ENCODE measurements around the gene C17orf67.

C17orf67 gene

DNA sequence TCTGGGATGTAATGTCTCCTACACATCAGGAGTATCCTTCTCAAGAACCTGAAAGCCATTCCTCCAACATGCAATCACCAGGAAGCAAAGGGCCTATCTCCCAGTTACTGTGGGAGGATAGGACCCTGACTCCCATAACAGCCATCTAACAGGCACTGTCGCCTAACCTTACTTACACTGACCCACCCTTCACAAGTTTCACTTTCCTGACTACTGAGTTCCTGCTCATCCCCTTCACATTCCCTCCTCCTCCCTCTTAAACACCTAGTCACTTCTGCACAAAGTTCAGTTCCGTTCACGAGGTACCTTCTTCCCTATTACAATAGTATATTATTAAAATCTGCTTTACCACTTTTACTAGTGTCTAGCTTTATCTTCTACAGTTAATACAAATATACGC lies 1.3 kb downstream of the C17orf67 start:
- DNase-seq: no peak

DNA sequence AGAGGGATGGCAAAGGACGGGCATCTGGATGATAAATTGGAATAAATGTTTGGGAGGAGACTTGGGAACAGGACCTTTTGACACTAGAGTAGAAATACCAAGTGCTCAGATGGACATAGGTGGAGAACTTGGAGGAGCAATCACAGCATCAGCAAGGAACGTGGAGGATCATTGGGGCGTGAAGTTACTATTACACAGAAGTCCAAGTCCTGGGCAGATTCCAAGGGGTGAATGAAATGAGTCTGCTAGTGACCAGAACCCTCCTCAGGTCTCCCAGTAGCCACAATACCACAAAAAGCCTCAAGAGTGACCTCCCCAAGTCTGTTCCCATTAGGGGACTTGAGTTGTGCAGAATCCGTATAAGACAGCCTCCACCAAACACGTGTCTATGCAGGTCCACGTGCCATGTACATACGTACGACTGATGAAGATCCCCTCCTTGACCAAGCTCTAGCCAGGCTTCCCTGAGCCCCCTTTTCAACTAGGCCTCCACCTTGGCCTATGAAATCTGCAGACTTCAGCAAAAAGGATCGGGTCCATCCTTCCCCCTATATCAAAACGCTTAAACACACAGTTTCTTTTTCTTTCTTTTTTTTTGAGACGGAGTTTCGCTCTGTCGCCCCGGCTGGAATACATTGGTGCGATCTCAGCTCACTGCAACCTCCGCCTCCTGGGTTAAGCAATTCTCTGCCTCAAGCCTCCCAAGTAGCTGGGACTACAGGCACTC lies 2.2 kb downstream of the C17orf67 start:
- DNase-seq: no peak

DNA sequence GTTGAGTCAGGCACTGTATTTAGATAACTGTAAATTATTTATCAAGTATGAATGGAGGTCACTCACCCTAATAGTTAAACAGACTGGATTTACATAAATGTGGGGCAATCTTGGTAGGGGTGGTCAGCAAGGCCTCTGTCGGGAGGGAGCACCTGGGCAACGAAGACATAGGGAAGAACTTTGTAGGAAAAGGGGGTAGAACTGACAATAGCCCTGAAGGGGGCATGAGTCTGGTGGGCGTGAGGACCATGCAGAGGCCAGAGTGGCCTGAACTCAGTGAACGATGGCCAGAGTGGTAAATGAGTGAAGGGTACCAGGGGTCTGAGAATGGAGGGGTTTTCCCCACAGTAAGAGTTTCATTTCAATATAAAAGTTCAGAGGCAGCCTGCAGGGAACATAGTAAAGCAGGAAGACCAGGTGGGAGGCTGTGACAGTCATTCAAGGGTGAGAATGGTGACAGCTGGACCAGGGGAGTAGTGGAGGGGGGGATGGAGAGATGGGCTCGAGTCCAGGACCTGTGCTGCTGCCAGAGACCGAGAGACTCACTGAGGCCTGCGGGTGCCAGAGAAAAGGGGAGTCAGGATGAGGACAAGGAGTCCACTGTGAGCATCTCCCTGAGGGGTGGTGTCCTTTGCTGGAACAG lies 2.9 kb downstream of the C17orf67 start:
- no peak for DNase-seq

DNA sequence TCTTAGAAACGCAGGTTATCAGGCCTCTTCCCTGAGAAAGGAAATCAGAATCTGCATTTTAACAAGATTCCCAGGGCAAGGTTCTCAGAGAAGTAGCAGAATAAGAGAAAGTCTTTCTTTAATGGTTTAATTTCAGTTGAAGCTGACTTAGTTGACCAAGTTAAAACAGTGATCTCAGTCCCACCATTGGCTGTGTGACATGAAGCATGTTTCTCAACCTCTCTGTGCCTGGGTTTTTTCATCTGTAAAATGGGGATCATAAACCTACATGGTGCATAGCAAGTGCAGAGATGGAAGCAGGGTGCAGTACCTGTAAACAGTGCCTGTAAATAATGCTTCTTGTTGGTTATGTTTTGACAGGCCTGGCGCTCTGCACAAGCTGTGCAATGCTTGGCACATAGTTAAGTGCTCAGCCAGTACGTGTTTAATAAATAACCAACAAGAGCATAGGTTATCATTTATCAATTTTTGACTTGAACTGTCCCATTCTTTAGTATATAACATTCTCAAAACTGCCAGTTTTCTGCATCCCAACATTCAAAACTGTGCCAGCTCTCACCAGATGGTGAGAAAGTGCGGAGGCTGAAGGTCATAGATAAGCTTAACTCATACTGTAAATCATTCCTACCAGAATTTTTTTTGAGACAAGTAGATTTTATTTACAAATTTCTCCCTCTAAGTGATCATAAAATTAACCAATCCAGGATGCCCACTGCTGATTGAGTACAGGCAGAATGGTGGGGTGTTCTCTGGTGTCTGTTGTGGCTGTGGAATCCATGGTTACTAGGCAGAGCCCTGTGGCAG lies 6.9 kb downstream of the C17orf67 start:
- no peak for DNase-seq

DNA sequence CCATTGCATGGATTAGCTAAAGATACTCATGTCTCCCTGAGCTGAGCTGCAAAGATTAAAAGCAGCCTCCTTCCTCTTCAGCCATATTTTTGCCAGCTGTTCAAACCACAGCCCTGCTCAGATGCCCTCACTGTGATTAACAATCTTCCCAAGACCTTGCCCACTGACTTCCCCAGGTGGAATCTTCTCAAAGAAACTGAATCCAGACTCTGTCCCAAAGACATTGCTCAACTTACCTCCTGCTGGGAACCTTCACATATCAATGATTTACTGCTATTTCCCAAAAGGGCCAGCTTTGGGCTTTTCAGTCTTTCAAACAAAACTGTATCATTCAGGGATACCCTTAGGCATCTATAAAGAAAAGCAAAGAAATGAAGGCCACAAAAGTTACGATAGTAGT lies 9.2 kb downstream of the C17orf67 start:
- no peak for DNase-seq

DNA sequence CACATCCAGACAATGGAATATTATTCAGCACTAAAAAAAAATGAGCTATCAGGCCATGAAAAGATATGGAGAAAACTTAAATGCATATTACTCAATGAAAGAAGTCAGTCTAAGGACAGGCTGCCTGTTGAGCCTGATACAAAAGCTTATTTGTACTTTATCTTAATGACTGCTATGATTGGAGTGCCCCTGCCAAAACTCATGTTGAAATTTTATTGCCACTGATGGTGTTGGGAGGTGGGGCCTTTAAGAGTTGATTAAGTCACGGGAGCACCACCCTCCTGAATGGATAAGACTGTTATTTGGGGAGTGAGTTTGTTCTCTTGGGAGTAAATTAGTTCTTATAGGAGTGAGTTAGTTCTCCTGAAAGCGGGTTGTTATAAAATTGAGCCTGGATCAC lies 9.9 kb downstream of the C17orf67 start:
- DNase-seq: no peak

DNA sequence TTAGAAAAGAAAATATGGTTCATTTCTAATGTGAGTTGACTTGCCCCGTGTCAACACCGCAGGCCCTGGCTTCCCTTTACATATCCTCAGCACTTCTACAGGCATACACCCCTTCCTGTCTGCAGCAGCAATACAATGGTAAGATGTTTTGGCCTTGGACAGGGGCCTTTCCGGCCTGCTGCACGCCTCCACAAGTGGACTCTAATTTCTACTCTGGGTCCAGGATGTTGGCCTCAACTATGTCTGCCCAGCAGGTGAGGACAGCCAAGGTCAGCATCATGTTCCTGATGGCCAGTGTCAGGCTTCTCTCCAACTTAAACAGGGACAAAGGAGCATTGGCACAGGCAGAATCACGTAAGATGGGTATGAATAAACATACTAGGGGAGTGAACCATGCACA lies 11.0 kb downstream of the C17orf67 start:
- DNase-seq: no peak

DNA sequence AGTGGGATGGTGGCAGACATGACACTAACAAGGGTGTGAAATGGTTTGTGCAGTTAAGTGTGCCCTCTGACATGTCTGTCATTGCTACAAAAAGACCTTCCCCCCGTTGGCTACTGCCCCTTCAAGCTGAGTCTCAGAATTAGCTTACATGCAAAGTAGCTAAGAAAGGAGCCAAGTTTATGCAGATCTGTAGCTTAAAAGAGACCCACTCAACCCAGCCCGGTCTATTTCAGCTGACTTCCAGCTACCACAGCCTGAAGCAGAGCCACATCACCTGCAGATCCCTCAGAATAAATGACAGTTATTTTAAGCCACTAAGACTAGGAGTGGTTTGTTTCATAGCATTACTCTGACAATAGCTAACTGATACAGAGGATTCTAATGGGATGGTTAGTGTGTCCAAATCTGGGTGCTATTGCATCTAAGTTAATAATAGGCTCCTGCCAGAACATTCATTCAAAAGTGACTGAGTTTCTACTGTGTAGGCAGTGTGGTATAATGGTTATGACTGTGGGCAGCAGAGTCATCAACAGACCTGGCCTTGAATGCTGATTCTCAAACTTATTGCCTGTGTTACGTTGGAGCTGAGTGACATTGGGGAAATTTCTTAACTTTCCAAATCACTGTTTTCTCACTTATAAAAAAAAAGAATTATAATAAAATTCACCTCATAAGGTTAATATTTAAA lies 11.7 kb downstream of the C17orf67 start:
- DNase-seq: no peak

DNA sequence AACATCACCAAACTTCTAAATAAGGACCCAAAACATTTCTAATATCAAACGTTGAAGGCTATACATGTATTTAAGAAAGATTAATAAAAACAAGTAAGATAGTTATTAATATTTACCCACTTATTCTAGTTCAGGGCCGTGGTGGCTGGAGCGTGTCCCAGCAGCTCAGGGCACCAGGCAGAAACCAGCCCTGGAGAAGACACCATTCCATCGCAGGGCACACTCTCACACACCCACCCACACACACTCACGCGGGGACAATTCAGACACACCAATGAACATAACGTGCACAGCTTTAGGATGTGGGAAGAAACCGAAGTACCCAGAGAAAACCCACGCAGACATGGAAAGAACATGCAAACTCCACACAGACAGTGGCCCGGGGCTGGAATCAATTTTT lies 13.5 kb downstream of the C17orf67 start:
- no peak for DNase-seq

DNA sequence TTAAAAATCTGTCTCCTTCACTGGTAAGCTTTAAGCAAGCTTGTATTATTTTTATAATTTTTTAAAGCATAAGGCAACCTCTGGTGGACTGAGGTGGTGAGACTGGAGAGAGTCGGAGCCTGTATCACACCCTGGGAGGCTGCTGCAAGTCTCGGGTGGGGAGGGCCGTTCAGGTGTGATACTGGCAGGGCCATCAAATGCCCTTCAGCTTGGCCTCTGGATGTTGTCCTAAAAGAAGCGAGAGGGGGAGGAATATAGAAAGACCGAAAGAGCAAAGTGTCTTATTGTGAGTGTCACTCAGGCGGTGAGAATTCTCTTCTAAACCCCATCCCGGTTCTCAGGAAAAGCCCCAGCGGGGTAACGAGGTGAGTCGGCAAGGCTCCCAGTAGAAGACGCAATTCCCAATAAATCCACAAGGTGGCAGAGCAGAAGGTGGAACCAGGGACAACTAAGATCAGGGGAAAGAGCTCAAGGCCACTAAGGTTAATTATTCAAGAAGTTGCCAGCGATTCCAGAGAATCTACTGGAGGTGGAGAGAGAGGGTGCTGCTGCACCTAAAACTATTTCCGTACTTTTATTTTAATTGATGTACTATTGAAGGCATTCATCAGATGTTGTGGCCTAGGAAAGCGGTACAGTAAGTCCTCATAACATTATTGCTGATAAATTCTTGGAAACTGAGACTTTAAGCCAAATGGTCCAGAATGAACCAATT lies 14.1 kb downstream of the C17orf67 start:
- DNase-seq: peak; percentile 19

DNA sequence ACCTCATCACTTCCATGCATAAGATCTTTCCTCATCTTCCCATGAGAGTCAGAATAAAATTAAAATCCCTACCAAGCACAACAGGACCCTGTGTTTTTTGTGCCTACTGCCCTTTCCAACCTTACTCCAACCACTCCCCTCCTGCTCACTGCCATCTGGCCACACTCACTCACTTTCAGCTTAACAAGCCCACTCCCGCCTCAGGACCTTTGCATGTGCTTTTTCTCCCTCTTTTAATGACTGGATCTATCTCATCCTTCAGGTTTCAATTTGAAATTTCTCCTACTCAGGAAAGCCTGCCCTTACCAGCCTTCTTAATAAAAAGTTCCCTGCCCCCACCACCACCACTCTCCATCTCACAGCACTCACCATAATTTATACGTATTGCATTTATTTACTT lies 14.7 kb downstream of the C17orf67 start:
- DNase-seq: no peak

DNA sequence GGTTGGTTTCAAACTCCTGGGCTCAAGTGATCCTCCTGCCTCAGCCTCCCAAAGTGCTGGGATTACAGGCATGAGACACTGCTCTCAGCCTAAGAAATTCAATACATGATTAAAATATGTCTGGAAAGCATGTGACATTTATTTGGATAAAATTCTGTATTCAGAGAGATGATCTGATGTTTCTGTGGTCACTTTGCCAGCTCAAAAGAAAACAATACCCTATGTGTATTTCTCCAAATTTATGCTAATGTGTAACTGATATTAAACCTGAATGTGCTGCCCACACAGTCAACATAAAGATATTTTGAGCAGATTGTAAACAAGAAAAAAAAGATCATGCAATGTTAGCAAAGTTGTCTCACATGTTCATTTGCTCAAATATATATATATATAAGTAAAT lies 16.7 kb downstream of the C17orf67 start:
- DNase-seq: no peak

DNA sequence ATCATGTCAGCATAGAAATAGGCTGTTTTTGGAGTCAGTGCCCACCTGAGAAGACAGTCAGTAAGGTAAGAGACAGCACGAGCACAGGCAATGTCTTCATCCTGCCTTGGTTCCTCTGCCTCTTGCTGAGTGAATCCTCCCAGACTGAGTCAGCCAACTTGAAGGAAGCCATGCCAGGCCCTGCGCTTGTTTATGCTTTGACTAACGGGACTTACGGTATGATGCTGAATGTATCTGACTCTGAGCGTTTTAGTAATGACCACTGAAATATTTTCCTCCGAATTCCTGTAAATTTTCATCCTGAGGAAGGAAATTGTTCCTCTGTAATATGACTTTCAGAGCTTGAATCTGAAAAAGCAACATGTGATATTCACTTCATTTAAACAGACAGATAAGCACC lies 18.0 kb downstream of the C17orf67 start:
- no peak for DNase-seq

DNA sequence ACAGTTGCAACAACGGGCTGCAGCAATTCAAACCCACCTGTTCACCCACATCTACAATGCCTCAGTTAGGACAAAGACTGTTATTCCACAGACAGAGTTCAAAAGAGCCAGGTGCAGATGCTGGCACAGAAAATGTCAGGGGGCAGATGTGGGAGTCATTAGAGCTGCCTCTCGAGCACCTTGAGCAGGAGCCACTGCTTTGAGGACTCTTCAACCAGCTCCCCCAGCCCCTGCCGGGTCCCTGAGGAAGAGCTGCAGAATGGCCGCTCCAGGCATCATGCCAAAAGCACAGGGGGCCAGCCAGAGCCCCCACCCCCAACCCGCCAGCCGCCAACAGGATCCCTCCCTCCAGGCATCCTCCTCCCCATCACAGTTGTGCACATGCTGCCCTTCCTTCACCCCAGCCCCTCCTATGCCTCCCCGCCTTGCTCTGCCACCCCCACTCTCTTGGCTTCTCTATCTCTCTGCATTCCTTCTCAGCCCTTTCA lies 20.8 kb downstream of the C17orf67 start:
- no peak for DNase-seq

DNA sequence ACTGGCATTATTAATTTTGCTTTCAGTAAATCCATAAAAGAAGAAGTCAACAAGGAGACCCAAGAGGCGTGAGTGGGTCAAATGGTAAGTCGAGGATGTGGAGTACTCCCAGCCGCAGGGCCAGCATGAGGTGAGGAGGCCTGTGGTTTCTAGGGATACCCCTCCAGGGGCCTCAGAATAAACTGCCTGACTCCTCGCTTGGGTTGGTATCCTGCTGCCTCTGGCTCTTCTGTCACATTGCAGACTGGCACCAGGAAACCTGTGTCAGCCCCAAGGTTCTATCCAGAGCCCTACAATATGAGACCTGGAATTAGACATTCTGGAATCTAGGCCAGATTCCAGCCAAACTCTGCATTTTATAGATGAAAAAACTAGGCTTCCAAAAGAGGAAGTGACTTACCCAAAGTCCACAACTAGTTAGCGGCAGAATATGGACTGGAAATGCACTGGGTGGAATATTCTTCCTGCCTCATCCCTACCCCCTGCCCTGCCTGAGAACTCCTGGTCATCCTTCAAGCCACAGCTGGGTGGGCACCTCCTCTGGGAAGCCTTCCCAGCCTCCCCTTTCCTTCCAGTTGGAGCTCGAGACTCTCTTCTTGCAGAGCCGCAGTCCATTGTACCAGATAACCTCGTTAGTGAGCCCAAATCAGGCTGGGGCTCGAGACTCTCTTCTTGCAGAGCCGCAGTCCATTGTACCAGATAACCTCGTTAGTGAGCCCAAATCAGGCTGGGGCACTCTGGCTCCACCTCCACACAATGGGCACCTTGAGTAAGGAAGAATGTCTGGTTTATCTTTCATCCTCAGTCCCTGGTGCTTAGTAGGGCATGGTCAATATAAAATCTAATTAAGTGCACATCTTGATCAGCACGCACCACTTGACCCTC lies 22.6 kb downstream of the C17orf67 start:
- DNase-seq: no peak

DNA sequence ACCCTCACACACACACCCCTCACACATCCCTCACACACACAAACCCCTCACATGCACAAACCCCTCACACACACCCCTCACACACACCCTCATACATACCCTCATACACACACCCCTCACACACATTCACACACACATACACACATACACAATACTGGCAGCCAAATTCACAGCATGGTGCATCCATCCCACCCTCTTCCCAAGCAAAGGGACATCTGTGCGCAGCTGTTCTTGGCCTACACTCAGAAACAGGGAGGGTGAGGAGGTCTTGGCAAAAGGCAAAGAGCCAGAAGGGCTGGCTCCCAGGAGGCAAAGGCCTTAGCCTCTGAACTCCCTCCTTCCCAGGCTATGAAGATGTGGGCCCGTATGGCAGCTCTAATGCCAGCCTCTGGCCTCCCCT lies 23.4 kb downstream of the C17orf67 start:
- DNase-seq: no peak

DNA sequence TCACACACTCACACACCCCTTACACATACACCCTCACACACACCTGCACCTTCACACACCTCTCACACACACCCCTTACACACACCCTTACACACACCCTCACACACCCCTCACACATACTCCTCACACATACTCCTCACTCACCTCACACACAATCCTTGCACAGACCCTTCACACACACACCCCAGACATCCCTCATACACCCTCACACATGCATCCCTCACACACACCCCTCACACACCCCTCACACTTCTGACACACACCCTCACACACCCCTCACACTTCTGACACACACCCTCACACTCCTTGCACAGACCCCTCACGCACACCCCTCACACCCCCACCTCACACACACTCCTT lies 23.9 kb downstream of the C17orf67 start:
- DNase-seq: no peak

DNA sequence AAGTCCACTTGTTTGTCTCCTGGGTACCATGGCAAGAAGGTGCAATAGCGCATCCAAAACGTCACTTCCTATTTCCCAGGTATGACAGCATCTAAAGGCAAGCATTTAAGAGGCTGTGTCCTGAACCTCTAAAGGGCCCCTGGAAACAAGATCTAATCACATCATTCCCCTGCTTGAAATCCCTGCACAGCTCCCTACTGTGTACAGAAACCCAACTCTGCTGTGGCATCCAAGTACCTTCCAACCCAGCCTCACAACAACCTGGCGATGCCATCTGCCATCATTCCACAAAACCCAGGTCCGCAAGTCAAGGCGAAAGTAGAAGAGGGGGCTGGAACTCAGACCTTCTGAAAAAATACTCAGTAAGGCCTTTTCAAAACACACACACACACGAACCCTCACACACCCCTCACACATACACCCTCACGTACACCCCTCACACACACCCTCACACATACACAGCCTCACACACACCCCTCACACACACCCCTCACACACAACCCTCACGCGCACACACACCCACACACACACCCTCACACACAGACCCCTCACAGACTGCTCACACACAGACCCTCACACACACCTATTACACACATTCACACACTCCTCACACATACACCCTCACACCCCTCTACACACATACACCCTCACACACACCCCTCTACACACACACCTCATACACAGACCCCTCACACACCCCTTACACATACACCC lies 24.5 kb downstream of the C17orf67 start:
- DNase-seq: no peak

DNA sequence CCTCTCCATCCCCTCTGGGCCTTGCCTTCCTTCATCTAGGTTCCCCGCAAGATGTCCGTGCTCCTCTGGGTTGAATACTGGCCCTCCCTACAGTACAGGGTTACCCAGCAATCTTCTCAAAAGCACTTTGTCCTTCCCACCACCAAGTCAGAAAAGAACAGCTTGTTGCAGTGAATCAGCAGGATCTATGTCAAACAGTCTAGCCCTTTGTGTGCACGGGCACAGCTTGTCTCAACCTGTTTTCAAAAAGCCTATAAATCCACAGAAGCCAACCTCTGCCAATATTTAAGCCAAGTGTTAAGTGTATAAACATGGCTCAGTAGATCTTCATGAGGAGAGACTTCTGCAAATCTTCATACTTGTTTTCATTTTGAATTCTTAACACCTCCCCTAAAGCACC lies 25.2 kb downstream of the C17orf67 start:
- no peak for DNase-seq

DNA sequence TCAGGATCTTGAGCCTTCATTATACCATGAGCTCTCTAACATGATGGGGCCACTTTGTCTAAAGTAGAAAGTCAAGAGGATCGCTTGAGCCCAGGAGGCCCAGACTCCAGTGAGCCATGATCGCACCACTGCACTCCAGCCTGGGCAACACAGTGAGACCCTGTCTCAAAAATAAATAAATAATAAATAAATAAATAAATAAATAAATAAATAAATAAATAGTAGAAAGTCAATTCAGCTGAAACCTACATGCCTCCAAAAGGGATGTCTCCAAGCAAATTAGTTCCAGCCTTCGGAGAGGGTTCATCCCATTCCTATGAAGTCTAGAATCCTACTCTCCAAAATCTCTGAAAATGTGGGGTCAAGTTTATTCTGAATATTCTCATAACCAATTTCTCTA lies 26.0 kb downstream of the C17orf67 start:
- DNase-seq: no peak

DNA sequence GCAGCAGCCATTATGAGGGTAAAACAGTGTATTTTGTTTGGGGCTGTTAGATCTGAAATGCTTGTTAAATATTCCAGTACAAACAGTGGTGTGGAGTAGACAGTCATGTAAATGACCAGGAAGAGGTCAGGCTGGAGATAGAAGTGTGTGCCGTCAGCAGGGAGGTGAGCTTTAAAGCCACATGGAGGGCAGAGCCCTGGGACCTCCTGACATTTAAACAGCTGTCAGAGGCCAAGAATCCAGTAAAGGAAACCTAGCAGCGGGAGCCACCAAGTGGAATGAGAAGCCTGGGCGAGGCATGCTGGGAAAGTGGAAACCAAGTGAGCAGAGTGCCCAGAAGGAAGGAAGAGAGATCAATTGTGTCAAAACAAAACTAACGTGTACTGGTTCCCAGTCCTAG lies 26.8 kb downstream of the C17orf67 start:
- no peak for DNase-seq
